AG04449 (cell line): ENCODE results near the gene NAV1.

Experiments
- CTCF ChIA-PET: fragments of 350-600 bp; formaldehyde crosslinking; extraction: SDS; loops from one replicate; lab custom pipeline; 2021; ENCODE audit warnings: antibody characterized with exemption; lab: Yijun Ruan, JAX
- POLR2A ChIA-PET: fragments of 400-600, 350-600 bp; formaldehyde crosslinking; extraction: SDS; loops from one replicate; lab custom pipeline; 2020; ENCODE audit warnings: antibody characterized with exemption, inconsistent platforms; lab: Yijun Ruan, JAX
- DNase-seq: peaks from one replicate; pipeline ENCODE4 v3.0.0-alpha.2; 2010; ENCODE audit warnings: low read depth, low spot score
- H3K4me3 ChIP-seq: 2 replicates; pipeline ENCODE4 v1.5.1; 2011; ENCODE audit warnings: low read depth, mild to moderate bottlenecking, control low read depth, low read length
- TF ChIP-seq, protein P1 (sequence below): IDR thresholded peaks from one replicate; pipeline ENCODE4 v1.5.1; 2011; ENCODE audit warnings: mild to moderate bottlenecking, moderate library complexity, low read length, control low read depth, inconsistent platforms; ENCODE audit not compliant: insufficient read depth; ENCODE audit errors: missing control alignments

Gene NAV1

GRCh38 chr1:201556841-201557571 is 18.1 kb downstream of the NAV1 start:
- CTCF ChIA-PET: interaction anchor here (0.7 to 13.5 kb wide), 14 partner anchors 8 to 236 kb away, joined by 3 to 421 read pairs (median 8); no protein-coding TSS in a partner anchor
- no peak for DNase-seq
- H3K4me3 ChIP-seq: no peak overlapping the region
- TF ChIP-seq, protein P1, sequence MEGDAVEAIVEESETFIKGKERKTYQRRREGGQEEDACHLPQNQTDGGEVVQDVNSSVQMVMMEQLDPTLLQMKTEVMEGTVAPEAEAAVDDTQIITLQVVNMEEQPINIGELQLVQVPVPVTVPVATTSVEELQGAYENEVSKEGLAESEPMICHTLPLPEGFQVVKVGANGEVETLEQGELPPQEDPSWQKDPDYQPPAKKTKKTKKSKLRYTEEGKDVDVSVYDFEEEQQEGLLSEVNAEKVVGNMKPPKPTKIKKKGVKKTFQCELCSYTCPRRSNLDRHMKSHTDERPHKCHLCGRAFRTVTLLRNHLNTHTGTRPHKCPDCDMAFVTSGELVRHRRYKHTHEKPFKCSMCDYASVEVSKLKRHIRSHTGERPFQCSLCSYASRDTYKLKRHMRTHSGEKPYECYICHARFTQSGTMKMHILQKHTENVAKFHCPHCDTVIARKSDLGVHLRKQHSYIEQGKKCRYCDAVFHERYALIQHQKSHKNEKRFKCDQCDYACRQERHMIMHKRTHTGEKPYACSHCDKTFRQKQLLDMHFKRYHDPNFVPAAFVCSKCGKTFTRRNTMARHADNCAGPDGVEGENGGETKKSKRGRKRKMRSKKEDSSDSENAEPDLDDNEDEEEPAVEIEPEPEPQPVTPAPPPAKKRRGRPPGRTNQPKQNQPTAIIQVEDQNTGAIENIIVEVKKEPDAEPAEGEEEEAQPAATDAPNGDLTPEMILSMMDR: no peak
- POLR2A ChIA-PET: no interaction called here

GRCh38 chr1:201557572-201557958 is 18.6 kb downstream of the NAV1 start:
- no peak overlapping the region for H3K4me3 ChIP-seq
- POLR2A ChIA-PET: no interaction called here
- TF ChIP-seq, protein P1: no peak
- no peak for DNase-seq
- CTCF ChIA-PET: interaction anchor here (0.7 to 13.5 kb wide), 13 partner anchors 9 to 236 kb away, joined by 3 to 421 read pairs (median 39); partner anchors contain the start of gene NAV1

DNA sequence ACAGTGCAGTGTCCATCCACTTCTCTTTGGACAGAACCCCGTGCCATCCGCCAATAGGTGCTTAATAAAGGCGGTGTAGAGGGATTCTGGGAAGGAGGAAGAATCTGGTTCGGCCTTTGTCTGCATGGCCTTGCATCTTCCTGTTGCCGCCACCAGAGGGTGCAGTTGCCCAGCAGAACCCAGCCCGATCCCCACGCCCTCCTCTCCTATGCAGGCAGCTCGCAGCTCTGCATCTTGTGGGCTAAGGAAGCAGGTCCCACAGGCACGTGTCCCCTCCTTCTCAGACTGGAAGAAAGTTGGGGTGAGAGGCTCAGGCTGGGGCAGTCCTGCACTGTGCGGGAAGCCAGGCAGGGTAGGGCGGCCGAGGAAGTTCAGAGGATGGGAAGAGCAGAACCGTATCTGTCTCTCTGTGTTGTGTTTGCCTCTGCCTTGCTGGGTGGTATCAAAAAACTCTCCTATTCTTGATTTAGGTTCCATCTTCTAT is 20.8 kb downstream of the NAV1 start:
- DNase-seq: no peak
- no peak overlapping the region for H3K4me3 ChIP-seq
- ChIA-PET CTCF (interaction anchor here (0.7 to 13.5 kb wide), 51 partner anchors 9 to 318 kb away, joined by 3 to 421 read pairs (median 6); partner anchors contain the start of gene NAV1), POLR2A (interaction anchor here (0.8 to 2.5 kb wide), 3 partner anchors 89 to 162 kb away, joined by 3 to 11 read pairs (median 3); no protein-coding TSS in a partner anchor)
- TF ChIP-seq, protein P1: peak; percentile 96

DNA sequence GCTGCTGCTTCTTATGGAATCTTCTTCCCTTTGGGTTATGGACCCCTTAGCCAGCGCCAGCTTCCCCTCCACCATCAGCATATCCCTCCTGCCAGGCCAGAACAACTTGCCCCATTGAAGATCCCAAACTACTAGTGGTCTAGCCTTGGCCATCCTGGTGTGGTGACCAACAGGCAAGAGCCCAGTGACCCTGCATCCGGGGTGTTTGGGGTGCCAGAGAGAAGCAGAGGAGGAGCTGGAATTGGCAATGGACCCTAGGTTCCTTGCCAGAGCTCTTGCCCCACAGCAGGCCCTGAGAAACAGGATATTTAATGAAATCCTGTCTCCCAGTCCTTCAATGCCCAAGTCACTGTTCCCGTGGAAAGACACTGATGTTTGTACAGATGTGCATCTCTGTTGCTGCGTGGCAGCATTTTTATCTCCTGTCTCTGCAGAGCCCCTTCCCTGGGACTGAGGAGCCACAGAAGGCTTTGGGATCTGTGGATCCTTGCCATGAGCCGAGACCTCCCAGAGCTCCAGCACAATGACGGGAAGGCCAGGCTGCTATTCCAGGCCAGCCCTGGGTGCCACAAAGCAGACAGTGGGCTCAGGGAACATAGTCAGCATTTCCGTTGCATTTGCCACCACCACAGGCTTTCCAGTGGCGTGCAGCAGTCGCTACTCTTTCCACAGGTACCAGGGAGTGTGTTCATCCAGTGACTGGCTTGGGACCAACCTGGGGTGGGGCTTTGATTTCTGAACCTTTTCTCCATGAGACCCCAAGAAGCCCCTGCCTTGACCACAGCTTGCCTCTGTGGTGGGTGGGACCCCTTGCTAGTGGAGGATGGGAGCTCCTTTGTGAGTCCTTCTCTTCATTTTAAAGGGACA is 21.6 kb downstream of the NAV1 start:
- TF ChIP-seq, protein P1: no peak
- POLR2A ChIA-PET: interaction anchor here (0.6 to 3.0 kb wide), 7 partner anchors 22 to 161 kb away, joined by 3 to 26 read pairs (median 3); partner anchors contain the start of gene NAV1
- DNase-seq: no peak
- CTCF ChIA-PET: interaction anchor here (0.7 to 13.5 kb wide), 46 partner anchors 8 to 317 kb away, joined by 3 to 421 read pairs (median 6); partner anchors contain the start of gene NAV1
- no peak overlapping the region for H3K4me3 ChIP-seq

GRCh38 chr1:201561195-201561564 is 22.3 kb downstream of the NAV1 start:
- ChIA-PET CTCF (interaction anchor here (0.8 to 13.5 kb wide), 27 partner anchors 8 to 238 kb away, joined by 3 to 421 read pairs (median 7); partner anchors contain the start of gene NAV1), POLR2A (interaction anchor here (0.6 to 3.0 kb wide), 5 partner anchors 23 to 88 kb away, joined by 3 to 26 read pairs (median 9); partner anchors contain the start of gene NAV1)
- H3K4me3 ChIP-seq: no peak overlapping the region
- DNase-seq: no peak
- TF ChIP-seq, protein P1: no peak
